ENCODE measurements around the gene LRRTM2.

DNA sequence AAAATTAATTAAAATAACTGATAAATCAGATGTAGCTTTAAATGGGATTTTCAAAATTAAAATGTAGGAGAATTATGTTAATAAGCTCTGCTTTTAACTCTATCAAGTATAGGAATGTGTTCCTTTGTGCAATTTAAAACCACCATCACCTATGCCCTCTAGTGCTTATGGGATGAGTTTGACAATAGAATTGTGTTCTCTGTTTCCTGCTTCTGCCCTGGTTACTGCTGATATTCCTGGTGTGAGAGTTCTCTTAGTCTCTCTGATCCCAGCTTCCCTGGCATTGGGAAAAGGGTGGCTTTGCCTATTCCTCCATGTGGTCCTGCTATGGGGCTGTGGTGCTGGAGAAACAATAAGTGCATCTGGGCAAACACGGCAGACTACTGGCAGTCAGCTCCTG lies 8.1 kb downstream of the LRRTM2 start:
- TF ChIP-seq, protein P1, sequence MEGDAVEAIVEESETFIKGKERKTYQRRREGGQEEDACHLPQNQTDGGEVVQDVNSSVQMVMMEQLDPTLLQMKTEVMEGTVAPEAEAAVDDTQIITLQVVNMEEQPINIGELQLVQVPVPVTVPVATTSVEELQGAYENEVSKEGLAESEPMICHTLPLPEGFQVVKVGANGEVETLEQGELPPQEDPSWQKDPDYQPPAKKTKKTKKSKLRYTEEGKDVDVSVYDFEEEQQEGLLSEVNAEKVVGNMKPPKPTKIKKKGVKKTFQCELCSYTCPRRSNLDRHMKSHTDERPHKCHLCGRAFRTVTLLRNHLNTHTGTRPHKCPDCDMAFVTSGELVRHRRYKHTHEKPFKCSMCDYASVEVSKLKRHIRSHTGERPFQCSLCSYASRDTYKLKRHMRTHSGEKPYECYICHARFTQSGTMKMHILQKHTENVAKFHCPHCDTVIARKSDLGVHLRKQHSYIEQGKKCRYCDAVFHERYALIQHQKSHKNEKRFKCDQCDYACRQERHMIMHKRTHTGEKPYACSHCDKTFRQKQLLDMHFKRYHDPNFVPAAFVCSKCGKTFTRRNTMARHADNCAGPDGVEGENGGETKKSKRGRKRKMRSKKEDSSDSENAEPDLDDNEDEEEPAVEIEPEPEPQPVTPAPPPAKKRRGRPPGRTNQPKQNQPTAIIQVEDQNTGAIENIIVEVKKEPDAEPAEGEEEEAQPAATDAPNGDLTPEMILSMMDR (IDR thresholded peaks at IDR 0.05; ENCODE audit: extremely low read depth in 1 of 2, insufficient read depth in 1 of 2, low read depth in 1 of 2, low read length in 2 of 2), result no peak
- TF ChIP-seq, protein P2, sequence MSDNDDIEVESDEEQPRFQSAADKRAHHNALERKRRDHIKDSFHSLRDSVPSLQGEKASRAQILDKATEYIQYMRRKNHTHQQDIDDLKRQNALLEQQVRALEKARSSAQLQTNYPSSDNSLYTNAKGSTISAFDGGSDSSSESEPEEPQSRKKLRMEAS (IDR thresholded peaks at IDR 0.05; ENCODE audit: insufficient read depth, insufficient read length), result no peak
- TF ChIP-seq POLR2AphosphoS5 (IDR thresholded peaks at IDR 0.05; ENCODE audit: insufficient read depth, low read depth, low read length) (no peak), EZH2 (IDR thresholded peaks at IDR 0.05; ENCODE audit: borderline replicate concordance, low read depth, low read length, severe bottlenecking) (no peak), POLR2A (IDR thresholded peaks at IDR 0.05; ENCODE audit: low read depth, low read length) (no peak), GATA2 (IDR thresholded peaks at IDR 0.05; ENCODE audit: insufficient read depth, insufficient read length, low read depth, low read length) (no peak), MYC (IDR thresholded peaks at IDR 0.05; ENCODE audit: low read depth, low read length) (no peak), JUN (IDR thresholded peaks at IDR 0.05; ENCODE audit: borderline replicate concordance, insufficient read depth, insufficient read length, low read depth) (no peak)

Measured in endothelial cell of umbilical vein (primary cell).